ENCODE data around the gene ELF5.

Gene ELF5

GRCh38 chr11:34454308-34455032, 59.1 kb downstream of the ELF5 start:
- H3K4me2 ChIP-seq (ENCODE audit: low read length): no peak overlapping the region
- H2AFZ ChIP-seq (ENCODE audit: low read length): no peak overlapping the region
- no peak for TF ChIP-seq CTCF (IDR thresholded peaks at IDR 0.05; ENCODE audit: low read length)
- no peak for TF ChIP-seq EZH2 (IDR thresholded peaks at IDR 0.05; ENCODE audit: borderline replicate concordance, low read length)
- no peaks in the 10 kb centered on the region for H3K9me3 ChIP-seq (ENCODE audit: low read length)
- no peak overlapping the region for H3K4me3 ChIP-seq (ENCODE audit: low read depth, low read length, poor library complexity, severe bottlenecking)
- peaks cover 92% of the 10 kb centered on the region for H3K36me3 ChIP-seq (ENCODE audit: insufficient read depth, low read length)
- H3K79me2 ChIP-seq (ENCODE audit: insufficient read depth, low read length): no peaks in the 10 kb centered on the region
- H3K4me1 ChIP-seq (ENCODE audit: insufficient read depth, low read length, severe bottlenecking): no peaks in the 10 kb centered on the region
- no peaks in the 10 kb centered on the region for H3K9me2 ChIP-seq (ENCODE audit: low read depth, low read length)
- H3K9ac ChIP-seq (ENCODE audit: low read length): no peak overlapping the region
- H4K20me1 ChIP-seq (ENCODE audit: insufficient read depth, low read length): no peaks in the 10 kb centered on the region
- H3F3A ChIP-seq (ENCODE audit: insufficient read depth, low read length): no peaks in the 10 kb centered on the region
- no peak overlapping the region for H3K27ac ChIP-seq (ENCODE audit: low read depth, low read length, poor library complexity, severe bottlenecking)
- no peaks in the 10 kb centered on the region for H3K27me3 ChIP-seq (ENCODE audit: insufficient read depth, low read length)

- Histone ChIP-seq H3K79me2 (ENCODE audit: insufficient read depth, low read length) (no peaks in the 10 kb centered on the region; the same call in 1 of the 2 replicates), H3K4me1 (ENCODE audit: insufficient read depth, low read length, severe bottlenecking) (peaks cover 7% of the 10 kb centered on the region), H3K36me3 (ENCODE audit: insufficient read depth, low read length) (peaks cover 64% of the 10 kb centered on the region), H3K9ac (ENCODE audit: low read length) (no peak overlapping the region), H3K27me3 (ENCODE audit: insufficient read depth, low read length) (no peaks in the 10 kb centered on the region), H3K9me3 (ENCODE audit: low read length) (no peaks in the 10 kb centered on the region), H3K4me3 (ENCODE audit: low read depth, low read length, poor library complexity, severe bottlenecking) (no peak overlapping the region), H3K4me2 (ENCODE audit: low read length) (no peak overlapping the region), H4K20me1 (ENCODE audit: insufficient read depth, low read length) (no peaks in the 10 kb centered on the region), H3K9me2 (ENCODE audit: low read depth, low read length) (no peaks in the 10 kb centered on the region), H3K27ac (ENCODE audit: low read depth, low read length, poor library complexity, severe bottlenecking) (no peak overlapping the region), H2AFZ (ENCODE audit: low read length) (no peak overlapping the region), H3F3A (ENCODE audit: insufficient read depth, low read length) (no peaks in the 10 kb centered on the region)
- TF ChIP-seq CTCF (IDR thresholded peaks at IDR 0.05; ENCODE audit: low read length) (no peak), EZH2 (IDR thresholded peaks at IDR 0.05; ENCODE audit: borderline replicate concordance, low read length) (no peak)
Measured at GRCh38 chr11:34451053-34451452, 62.5 kb downstream of the ELF5 start.

GRCh38 chr11:34449013-34449412, 64.6 kb downstream of the ELF5 start:
- Histone ChIP-seq H3K27ac (ENCODE audit: low read depth, low read length, poor library complexity, severe bottlenecking) (no peak overlapping the region), H3F3A (ENCODE audit: insufficient read depth, low read length) (no peaks in the 10 kb centered on the region), H4K20me1 (ENCODE audit: insufficient read depth, low read length) (no peaks in the 10 kb centered on the region), H3K27me3 (ENCODE audit: insufficient read depth, low read length) (no peaks in the 10 kb centered on the region), H3K4me2 (ENCODE audit: low read length) (no peak overlapping the region), H3K9ac (ENCODE audit: low read length) (no peak overlapping the region), H3K79me2 (ENCODE audit: insufficient read depth, low read length) (no peaks in the 10 kb centered on the region; the same call in 1 of the 2 replicates), H3K4me1 (ENCODE audit: insufficient read depth, low read length, severe bottlenecking) (peaks cover 7% of the 10 kb centered on the region), H3K4me3 (ENCODE audit: low read depth, low read length, poor library complexity, severe bottlenecking) (no peak overlapping the region), H3K36me3 (ENCODE audit: insufficient read depth, low read length) (peaks cover 46% of the 10 kb centered on the region), H2AFZ (ENCODE audit: low read length) (no peak overlapping the region), H3K9me3 (ENCODE audit: low read length) (no peaks in the 10 kb centered on the region), H3K9me2 (ENCODE audit: low read depth, low read length) (no peaks in the 10 kb centered on the region)
- TF ChIP-seq EZH2 (IDR thresholded peaks at IDR 0.05; ENCODE audit: borderline replicate concordance, low read length): no peak

Measured in OCI-LY1 (cell line).